ENCODE results near the gene FBXO34. TPM values are rescaled to one million over a fixed set of nuclear protein-coding genes. Genes with fewer than 3 reads are reported as not detected.

Gene FBXO34
- total RNA-seq, 1 experiment from 2014 or later: 13.9 TPM

DNA sequence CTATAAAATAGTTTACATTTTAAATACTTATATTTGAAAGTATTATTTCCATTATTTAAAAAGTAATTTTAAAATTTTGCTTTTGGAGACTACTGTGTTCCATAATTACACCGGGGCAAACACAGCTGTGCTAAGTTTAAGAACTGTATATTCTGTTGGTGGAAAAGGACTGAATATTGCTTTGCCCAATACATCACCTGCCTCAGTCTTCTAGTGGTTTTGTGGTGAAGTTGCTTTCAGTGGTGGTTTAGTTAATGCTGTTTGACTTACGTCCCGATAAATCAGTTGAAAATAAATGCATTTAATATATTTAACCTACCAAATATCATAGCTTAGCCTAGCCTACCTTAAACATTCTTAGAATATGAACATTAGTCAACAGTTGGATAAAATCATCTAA, 23.4 kb downstream of the FBXO34 start:
- no peaks in the 10 kb centered on the region for H3K36me3 Mint-ChIP-seq
- TF ChIP-seq, protein P1, sequence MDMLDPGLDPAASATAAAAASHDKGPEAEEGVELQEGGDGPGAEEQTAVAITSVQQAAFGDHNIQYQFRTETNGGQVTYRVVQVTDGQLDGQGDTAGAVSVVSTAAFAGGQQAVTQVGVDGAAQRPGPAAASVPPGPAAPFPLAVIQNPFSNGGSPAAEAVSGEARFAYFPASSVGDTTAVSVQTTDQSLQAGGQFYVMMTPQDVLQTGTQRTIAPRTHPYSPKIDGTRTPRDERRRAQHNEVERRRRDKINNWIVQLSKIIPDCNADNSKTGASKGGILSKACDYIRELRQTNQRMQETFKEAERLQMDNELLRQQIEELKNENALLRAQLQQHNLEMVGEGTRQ (CRISPR knock-in tag; IDR thresholded peaks at IDR 0.05): no peak
- TF ChIP-seq, protein P2, sequence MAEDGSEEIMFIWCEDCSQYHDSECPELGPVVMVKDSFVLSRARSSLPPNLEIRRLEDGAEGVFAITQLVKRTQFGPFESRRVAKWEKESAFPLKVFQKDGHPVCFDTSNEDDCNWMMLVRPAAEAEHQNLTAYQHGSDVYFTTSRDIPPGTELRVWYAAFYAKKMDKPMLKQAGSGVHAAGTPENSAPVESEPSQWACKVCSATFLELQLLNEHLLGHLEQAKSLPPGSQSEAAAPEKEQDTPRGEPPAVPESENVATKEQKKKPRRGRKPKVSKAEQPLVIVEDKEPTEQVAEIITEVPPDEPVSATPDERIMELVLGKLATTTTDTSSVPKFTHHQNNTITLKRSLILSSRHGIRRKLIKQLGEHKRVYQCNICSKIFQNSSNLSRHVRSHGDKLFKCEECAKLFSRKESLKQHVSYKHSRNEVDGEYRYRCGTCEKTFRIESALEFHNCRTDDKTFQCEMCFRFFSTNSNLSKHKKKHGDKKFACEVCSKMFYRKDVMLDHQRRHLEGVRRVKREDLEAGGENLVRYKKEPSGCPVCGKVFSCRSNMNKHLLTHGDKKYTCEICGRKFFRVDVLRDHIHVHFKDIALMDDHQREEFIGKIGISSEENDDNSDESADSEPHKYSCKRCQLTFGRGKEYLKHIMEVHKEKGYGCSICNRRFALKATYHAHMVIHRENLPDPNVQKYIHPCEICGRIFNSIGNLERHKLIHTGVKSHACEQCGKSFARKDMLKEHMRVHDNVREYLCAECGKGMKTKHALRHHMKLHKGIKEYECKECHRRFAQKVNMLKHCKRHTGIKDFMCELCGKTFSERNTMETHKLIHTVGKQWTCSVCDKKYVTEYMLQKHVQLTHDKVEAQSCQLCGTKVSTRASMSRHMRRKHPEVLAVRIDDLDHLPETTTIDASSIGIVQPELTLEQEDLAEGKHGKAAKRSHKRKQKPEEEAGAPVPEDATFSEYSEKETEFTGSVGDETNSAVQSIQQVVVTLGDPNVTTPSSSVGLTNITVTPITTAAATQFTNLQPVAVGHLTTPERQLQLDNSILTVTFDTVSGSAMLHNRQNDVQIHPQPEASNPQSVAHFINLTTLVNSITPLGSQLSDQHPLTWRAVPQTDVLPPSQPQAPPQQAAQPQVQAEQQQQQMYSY (CRISPR knock-in tag; IDR thresholded peaks at IDR 0.05): no peak
- TF ChIP-seq, protein P3, sequence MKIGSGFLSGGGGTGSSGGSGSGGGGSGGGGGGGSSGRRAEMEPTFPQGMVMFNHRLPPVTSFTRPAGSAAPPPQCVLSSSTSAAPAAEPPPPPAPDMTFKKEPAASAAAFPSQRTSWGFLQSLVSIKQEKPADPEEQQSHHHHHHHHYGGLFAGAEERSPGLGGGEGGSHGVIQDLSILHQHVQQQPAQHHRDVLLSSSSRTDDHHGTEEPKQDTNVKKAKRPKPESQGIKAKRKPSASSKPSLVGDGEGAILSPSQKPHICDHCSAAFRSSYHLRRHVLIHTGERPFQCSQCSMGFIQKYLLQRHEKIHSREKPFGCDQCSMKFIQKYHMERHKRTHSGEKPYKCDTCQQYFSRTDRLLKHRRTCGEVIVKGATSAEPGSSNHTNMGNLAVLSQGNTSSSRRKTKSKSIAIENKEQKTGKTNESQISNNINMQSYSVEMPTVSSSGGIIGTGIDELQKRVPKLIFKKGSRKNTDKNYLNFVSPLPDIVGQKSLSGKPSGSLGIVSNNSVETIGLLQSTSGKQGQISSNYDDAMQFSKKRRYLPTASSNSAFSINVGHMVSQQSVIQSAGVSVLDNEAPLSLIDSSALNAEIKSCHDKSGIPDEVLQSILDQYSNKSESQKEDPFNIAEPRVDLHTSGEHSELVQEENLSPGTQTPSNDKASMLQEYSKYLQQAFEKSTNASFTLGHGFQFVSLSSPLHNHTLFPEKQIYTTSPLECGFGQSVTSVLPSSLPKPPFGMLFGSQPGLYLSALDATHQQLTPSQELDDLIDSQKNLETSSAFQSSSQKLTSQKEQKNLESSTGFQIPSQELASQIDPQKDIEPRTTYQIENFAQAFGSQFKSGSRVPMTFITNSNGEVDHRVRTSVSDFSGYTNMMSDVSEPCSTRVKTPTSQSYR (CRISPR knock-in tag; IDR thresholded peaks at IDR 0.05): no peak
- TF ChIP-seq TCF7 (CRISPR knock-in tag; IDR thresholded peaks at IDR 0.05; ENCODE audit: low read depth) (no peak), TEAD4 (CRISPR knock-in tag; IDR thresholded peaks at IDR 0.05) (no peak), GTF2I (CRISPR knock-in tag; conservative IDR thresholded peaks at IDR 0.05) (no peak), NR3C1 (CRISPR knock-in tag; conservative IDR thresholded peaks at IDR 0.05; ENCODE audit: low read depth) (no peak), HMGA2 (CRISPR knock-in tag; IDR thresholded peaks at IDR 0.05) (no peak), KAT7 (CRISPR knock-in tag; IDR thresholded peaks at IDR 0.05; ENCODE audit: borderline replicate concordance) (no peak), ELF4 (CRISPR knock-in tag; IDR thresholded peaks at IDR 0.05; ENCODE audit: low read depth) (no peak)
- TF ChIP-seq, protein P4, sequence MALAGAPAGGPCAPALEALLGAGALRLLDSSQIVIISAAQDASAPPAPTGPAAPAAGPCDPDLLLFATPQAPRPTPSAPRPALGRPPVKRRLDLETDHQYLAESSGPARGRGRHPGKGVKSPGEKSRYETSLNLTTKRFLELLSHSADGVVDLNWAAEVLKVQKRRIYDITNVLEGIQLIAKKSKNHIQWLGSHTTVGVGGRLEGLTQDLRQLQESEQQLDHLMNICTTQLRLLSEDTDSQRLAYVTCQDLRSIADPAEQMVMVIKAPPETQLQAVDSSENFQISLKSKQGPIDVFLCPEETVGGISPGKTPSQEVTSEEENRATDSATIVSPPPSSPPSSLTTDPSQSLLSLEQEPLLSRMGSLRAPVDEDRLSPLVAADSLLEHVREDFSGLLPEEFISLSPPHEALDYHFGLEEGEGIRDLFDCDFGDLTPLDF (CRISPR knock-in tag; IDR thresholded peaks at IDR 0.05): no peak
- TF ChIP-seq, protein P5, sequence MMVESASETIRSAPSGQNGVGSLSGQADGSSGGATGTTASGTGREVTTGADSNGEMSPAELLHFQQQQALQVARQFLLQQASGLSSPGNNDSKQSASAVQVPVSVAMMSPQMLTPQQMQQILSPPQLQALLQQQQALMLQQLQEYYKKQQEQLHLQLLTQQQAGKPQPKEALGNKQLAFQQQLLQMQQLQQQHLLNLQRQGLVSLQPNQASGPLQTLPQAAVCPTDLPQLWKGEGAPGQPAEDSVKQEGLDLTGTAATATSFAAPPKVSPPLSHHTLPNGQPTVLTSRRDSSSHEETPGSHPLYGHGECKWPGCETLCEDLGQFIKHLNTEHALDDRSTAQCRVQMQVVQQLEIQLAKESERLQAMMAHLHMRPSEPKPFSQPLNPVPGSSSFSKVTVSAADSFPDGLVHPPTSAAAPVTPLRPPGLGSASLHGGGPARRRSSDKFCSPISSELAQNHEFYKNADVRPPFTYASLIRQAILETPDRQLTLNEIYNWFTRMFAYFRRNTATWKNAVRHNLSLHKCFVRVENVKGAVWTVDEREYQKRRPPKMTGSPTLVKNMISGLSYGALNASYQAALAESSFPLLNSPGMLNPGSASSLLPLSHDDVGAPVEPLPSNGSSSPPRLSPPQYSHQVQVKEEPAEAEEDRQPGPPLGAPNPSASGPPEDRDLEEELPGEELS (CRISPR knock-in tag; IDR thresholded peaks at IDR 0.05): no peak
- TF ChIP-seq, protein P6, sequence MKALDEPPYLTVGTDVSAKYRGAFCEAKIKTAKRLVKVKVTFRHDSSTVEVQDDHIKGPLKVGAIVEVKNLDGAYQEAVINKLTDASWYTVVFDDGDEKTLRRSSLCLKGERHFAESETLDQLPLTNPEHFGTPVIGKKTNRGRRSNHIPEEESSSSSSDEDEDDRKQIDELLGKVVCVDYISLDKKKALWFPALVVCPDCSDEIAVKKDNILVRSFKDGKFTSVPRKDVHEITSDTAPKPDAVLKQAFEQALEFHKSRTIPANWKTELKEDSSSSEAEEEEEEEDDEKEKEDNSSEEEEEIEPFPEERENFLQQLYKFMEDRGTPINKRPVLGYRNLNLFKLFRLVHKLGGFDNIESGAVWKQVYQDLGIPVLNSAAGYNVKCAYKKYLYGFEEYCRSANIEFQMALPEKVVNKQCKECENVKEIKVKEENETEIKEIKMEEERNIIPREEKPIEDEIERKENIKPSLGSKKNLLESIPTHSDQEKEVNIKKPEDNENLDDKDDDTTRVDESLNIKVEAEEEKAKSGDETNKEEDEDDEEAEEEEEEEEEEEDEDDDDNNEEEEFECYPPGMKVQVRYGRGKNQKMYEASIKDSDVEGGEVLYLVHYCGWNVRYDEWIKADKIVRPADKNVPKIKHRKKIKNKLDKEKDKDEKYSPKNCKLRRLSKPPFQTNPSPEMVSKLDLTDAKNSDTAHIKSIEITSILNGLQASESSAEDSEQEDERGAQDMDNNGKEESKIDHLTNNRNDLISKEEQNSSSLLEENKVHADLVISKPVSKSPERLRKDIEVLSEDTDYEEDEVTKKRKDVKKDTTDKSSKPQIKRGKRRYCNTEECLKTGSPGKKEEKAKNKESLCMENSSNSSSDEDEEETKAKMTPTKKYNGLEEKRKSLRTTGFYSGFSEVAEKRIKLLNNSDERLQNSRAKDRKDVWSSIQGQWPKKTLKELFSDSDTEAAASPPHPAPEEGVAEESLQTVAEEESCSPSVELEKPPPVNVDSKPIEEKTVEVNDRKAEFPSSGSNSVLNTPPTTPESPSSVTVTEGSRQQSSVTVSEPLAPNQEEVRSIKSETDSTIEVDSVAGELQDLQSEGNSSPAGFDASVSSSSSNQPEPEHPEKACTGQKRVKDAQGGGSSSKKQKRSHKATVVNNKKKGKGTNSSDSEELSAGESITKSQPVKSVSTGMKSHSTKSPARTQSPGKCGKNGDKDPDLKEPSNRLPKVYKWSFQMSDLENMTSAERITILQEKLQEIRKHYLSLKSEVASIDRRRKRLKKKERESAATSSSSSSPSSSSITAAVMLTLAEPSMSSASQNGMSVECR (CRISPR knock-in tag; IDR thresholded peaks at IDR 0.05; ENCODE audit: borderline replicate concordance): no peak
- TF ChIP-seq, protein P7, sequence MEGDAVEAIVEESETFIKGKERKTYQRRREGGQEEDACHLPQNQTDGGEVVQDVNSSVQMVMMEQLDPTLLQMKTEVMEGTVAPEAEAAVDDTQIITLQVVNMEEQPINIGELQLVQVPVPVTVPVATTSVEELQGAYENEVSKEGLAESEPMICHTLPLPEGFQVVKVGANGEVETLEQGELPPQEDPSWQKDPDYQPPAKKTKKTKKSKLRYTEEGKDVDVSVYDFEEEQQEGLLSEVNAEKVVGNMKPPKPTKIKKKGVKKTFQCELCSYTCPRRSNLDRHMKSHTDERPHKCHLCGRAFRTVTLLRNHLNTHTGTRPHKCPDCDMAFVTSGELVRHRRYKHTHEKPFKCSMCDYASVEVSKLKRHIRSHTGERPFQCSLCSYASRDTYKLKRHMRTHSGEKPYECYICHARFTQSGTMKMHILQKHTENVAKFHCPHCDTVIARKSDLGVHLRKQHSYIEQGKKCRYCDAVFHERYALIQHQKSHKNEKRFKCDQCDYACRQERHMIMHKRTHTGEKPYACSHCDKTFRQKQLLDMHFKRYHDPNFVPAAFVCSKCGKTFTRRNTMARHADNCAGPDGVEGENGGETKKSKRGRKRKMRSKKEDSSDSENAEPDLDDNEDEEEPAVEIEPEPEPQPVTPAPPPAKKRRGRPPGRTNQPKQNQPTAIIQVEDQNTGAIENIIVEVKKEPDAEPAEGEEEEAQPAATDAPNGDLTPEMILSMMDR (IDR thresholded peaks at IDR 0.05): no peak
- TF ChIP-seq, protein P8, sequence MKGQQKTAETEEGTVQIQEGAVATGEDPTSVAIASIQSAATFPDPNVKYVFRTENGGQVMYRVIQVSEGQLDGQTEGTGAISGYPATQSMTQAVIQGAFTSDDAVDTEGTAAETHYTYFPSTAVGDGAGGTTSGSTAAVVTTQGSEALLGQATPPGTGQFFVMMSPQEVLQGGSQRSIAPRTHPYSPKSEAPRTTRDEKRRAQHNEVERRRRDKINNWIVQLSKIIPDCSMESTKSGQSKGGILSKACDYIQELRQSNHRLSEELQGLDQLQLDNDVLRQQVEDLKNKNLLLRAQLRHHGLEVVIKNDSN (CRISPR knock-in tag; IDR thresholded peaks at IDR 0.05): no peak
- TF ChIP-seq, protein P9, sequence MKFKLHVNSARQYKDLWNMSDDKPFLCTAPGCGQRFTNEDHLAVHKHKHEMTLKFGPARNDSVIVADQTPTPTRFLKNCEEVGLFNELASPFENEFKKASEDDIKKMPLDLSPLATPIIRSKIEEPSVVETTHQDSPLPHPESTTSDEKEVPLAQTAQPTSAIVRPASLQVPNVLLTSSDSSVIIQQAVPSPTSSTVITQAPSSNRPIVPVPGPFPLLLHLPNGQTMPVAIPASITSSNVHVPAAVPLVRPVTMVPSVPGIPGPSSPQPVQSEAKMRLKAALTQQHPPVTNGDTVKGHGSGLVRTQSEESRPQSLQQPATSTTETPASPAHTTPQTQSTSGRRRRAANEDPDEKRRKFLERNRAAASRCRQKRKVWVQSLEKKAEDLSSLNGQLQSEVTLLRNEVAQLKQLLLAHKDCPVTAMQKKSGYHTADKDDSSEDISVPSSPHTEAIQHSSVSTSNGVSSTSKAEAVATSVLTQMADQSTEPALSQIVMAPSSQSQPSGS (CRISPR knock-in tag; IDR thresholded peaks at IDR 0.05; ENCODE audit: borderline replicate concordance, low read depth): no peak
- TF ChIP-seq, protein P10, sequence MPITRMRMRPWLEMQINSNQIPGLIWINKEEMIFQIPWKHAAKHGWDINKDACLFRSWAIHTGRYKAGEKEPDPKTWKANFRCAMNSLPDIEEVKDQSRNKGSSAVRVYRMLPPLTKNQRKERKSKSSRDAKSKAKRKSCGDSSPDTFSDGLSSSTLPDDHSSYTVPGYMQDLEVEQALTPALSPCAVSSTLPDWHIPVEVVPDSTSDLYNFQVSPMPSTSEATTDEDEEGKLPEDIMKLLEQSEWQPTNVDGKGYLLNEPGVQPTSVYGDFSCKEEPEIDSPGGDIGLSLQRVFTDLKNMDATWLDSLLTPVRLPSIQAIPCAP (CRISPR knock-in tag; IDR thresholded peaks at IDR 0.05): no peak

More for the DNA sequence above, 23.4 kb downstream of the FBXO34 start:
- H3K4me1 Mint-ChIP-seq: peaks cover 3% of the 10 kb centered on the region; the same call in 1 of the 2 replicates
- ATAC-seq (no peak), DNase-seq (ENCODE audit: low spot score) (no peak)
- no peak overlapping the region for H3K4me3 Mint-ChIP-seq
- ChIA-PET CTCF (interaction anchor here (1.4 kb wide), 1 partner anchor 60 kb away, joined by 3 read pairs; no protein-coding TSS in a partner anchor), POLR2A (no interaction called here)
- no peak overlapping the region for H3K27ac Mint-ChIP-seq
- H3K9me3 Mint-ChIP-seq: no peaks in the 10 kb centered on the region
- no peaks in the 10 kb centered on the region for H3K27me3 Mint-ChIP-seq (ENCODE audit: low read depth)
